Stimulated activated CD4-positive, alpha-beta T cell treated with anti-CD3 and anti-CD28 coated beads, Interleukin-15, amount 100 ng/mL, for 48 hours (primary cell): ENCODE results near the gene PANK4.
"Not testable (repeated sequence)": the region's sequence is repeated elsewhere in the genome, so short reads cannot be mapped to it uniquely, and the experiment has no call there.

Source experiments
- DNase-seq, 2 donors: peaks; one replicate each; pipeline ENCODE4 v3.0.0-alpha.2; 2020; ENCODE audit warnings: low read depth in 2 of 2

PANK4 gene

DNA sequence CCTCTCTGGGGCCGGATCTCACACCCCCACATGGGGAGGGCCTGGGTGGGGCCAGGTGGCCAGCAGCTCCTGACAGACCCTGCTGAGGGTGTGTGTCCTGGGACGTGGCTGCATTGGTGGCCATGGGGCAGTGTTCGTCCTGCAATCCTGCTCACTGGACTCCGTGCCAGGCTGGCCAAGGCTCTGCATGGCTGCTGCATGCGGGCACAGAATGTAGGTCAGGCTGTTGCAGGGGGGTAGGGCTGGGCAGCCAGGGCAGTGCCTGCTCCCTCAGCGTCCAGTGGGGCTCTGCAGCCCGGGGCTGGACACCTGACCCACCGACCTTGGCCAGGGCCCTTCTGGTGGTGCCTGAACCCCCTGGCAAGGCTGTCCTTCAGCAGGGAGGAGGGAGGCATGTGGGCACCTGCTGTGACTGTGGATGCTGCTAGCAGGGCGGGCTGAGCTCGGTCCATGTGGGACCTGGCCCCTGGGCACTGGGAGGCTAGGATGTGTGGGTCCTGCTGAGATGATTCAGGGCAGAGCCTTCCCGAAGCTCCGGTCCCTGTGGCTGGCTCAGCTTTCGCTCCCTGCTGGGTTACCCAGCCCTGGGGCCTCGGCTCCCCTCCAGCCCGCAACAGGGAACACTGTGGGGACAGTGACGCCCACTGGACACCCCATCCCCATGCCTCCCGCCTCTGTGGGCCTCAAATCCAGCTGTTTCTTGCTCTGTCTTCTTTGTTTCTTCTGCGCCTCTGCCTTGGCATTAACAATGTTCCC lies 65.2 kb downstream of the PANK4 start:
- DNase-seq, result no peak

DNA sequence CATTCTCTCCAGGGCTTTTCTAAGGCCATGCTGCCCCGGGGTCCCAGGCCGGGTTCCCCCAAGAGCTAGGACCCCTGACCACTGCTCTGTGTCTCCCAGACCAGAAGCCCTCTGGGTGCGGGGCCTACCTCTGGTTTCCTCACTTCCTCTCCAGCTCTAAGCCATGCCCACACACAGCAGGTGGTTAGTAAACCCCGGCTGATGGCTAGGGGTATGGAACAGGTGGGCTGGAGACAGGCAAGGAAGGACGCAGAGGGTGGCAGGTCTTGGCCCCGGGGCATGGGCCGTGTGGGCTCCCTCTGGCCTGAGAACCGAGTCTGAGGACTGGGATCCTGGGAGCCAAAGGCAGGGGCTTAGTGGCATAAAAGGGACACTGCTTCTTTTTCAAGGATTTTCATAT lies 66.2 kb downstream of the PANK4 start:
- DNase-seq, result no peak

DNA sequence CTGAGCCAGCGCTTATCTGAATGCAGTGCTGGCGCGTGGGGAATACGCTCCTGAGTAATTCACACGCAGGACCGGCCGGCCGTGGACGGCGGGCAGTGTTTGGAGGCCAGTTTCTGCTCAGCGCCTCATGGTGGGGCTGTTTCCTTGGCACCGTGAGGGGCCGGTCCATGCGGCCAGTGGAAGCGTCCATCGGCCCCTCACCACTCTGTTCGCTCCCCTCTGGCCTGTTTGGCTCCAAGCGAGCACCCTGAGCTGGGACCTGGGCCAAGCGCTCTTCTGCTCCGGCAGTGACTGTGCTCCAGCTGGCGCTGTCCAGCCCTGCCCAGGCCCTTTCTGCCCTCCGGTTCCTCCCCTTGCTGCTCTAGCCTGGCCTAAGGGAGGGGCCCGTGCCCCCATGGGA lies 66.6 kb downstream of the PANK4 start:
- DNase-seq, result no peak

- not testable (repeated sequence) for DNase-seq
These were observed 67.2 kb downstream of the PANK4 start for GRCh38 chr1:2459102-2459753.

- DNase-seq, result no peak
These were observed 67.7 kb downstream of the PANK4 start for GRCh38 chr1:2458687-2459086.
